ENCODE data around the gene SLC25A11.

Gene SLC25A11

GRCh38 chr17:4966844-4967538, 27.1 kb upstream of the SLC25A11 start:
- in situ Hi-C loops (cut with MboI; ENCODE audit: low sequenced_read_pairs, unreplicated experiment), result no loop called here
- TF ChIP-seq, protein P1, sequence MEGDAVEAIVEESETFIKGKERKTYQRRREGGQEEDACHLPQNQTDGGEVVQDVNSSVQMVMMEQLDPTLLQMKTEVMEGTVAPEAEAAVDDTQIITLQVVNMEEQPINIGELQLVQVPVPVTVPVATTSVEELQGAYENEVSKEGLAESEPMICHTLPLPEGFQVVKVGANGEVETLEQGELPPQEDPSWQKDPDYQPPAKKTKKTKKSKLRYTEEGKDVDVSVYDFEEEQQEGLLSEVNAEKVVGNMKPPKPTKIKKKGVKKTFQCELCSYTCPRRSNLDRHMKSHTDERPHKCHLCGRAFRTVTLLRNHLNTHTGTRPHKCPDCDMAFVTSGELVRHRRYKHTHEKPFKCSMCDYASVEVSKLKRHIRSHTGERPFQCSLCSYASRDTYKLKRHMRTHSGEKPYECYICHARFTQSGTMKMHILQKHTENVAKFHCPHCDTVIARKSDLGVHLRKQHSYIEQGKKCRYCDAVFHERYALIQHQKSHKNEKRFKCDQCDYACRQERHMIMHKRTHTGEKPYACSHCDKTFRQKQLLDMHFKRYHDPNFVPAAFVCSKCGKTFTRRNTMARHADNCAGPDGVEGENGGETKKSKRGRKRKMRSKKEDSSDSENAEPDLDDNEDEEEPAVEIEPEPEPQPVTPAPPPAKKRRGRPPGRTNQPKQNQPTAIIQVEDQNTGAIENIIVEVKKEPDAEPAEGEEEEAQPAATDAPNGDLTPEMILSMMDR (IDR thresholded peaks at IDR 0.05; ENCODE audit: borderline replicate concordance, control extremely low read depth, extremely low read depth, insufficient read depth, missing control alignments), result no peak
- peak; percentile 97 for DNase-seq (ENCODE audit: low spot score)

- no peak for DNase-seq (ENCODE audit: low spot score)
- TF ChIP-seq, protein P1 (IDR thresholded peaks at IDR 0.05; ENCODE audit: borderline replicate concordance, control extremely low read depth, extremely low read depth, insufficient read depth, missing control alignments), result no peak
- in situ Hi-C loops (cut with MboI; ENCODE audit: low sequenced_read_pairs, unreplicated experiment), result no loop called here
Observed at GRCh38 chr17:4965311-4965986, 25.6 kb upstream of the SLC25A11 start.

DNA sequence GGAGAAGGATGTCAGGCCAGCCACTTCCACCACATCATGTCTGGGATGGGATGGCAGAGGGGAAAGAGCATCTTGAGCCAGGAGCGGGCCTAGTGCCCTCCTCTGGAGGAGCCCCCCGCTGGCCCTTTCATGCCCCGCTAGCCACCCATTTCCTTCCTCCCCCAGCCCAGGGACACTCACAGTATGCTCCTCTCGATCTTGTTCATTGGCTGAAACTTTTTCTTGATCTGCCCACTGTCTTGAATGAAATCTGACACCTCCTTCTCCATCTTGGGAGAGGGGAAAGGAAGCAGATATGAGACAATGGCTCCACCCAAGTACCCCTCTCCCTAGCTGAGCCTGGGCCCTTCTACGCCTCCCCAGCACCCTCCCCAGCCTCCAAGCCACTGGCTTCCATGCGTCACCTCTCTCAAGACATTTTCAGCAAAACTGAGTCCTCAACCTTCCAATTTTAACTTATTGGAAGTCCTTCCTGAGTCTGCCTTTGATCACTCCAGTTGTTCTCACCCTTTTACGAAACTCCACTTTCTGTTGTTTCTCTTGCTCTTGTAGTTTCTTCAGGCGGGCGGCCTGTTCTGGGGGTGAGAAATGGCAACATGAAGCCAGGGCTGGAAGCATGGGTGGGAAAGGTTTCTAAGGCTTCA, 20.6 kb upstream of the SLC25A11 start:
- TF ChIP-seq, protein P1 (IDR thresholded peaks at IDR 0.05; ENCODE audit: borderline replicate concordance, control extremely low read depth, extremely low read depth, insufficient read depth, missing control alignments), result no peak
- DNase-seq (ENCODE audit: low spot score), result no peak

GRCh38 chr17:4959261-4959965, 19.6 kb upstream of the SLC25A11 start:
- TF ChIP-seq, protein P1 (IDR thresholded peaks at IDR 0.05; ENCODE audit: borderline replicate concordance, control extremely low read depth, extremely low read depth, insufficient read depth, missing control alignments), result no peak
- no peak for DNase-seq (ENCODE audit: low spot score)
- in situ Hi-C loops (cut with MboI; ENCODE audit: low sequenced_read_pairs, unreplicated experiment), result no loop called here

More for the DNA sequence above, 20.6 kb upstream of the SLC25A11 start:
- in situ Hi-C loops (cut with MboI; ENCODE audit: low sequenced_read_pairs, unreplicated experiment), result no loop called here

- no peak for DNase-seq (ENCODE audit: low spot score)
- in situ Hi-C loops (cut with MboI; ENCODE audit: low sequenced_read_pairs, unreplicated experiment), result no loop called here
- TF ChIP-seq, protein P1 (IDR thresholded peaks at IDR 0.05; ENCODE audit: borderline replicate concordance, control extremely low read depth, extremely low read depth, insufficient read depth, missing control alignments), result no peak
Observed at GRCh38 chr17:4958102-4958501, 18.3 kb upstream of the SLC25A11 start.

- in situ Hi-C loops (cut with MboI; ENCODE audit: low sequenced_read_pairs, unreplicated experiment), result no loop called here
- TF ChIP-seq, protein P1 (IDR thresholded peaks at IDR 0.05; ENCODE audit: borderline replicate concordance, control extremely low read depth, extremely low read depth, insufficient read depth, missing control alignments), result no peak
- DNase-seq (ENCODE audit: low spot score), result no peak
Observed at GRCh38 chr17:4956493-4957061, 16.7 kb upstream of the SLC25A11 start.
